Aortic smooth muscle cell (primary cell): ENCODE measurements around the gene TEX19. TPM values are rescaled to one million over a fixed set of nuclear protein-coding genes. Genes with fewer than 3 reads are reported as not detected.

Source experiments
- total RNA-seq: library from RNA; depleted of rRNA; stranded (reverse); fragments of >200 nt; gene quantifications from 2 replicates; pipeline ENCODE4 v1.2.3, GENCODE V29; 2014

The TEX19 gene
- total RNA-seq: not detected in 2 replicates

GRCh38 chr17:82358465-82359350, at the start of gene TEX19:
TEX19 (plus strand) TSS chr17:82359247; CDS start chr17:82362151, 2,904 bp downstream.

GRCh38 chr17:82317394-82318168, 41.5 kb upstream of the TEX19 start, which contains the start of gene CD7:
CD7 (minus strand) TSS chr17:82317608; CDS start chr17:82317495, 113 bp downstream.

GRCh38 chr17:82333279-82334171, 25.5 kb upstream of the TEX19 start, which contains the start of gene SECTM1:
SECTM1 (minus strand) TSS chr17:82333766; CDS start chr17:82327240, 6,526 bp downstream.

GRCh38 chr17:82371333-82372248, 12.5 kb downstream of the TEX19 start, which contains the start of gene UTS2R:
UTS2R (plus strand) TSS chr17:82371765; CDS start chr17:82374325, 2,560 bp downstream.

Other genes starting within 250 kb of the TEX19 start
- 13.6 and 14.3 TPM in 2 replicates for gene CCDC57, start 146.4 kb upstream of the TEX19 start, total RNA-seq
- gene SLC16A3, start 130.2 kb upstream of the TEX19 start, total RNA-seq: 80.5 and 118 TPM in 2 replicates
- 43.5 and 45.8 TPM in 2 replicates for gene CSNK1D, start 85.5 kb upstream of the TEX19 start, total RNA-seq
- gene CD7, start 41.6 kb upstream of the TEX19 start, total RNA-seq: not detected in 2 replicates
- gene SECTM1, start 25.5 kb upstream of the TEX19 start, total RNA-seq: 4.4 and 5.5 TPM in 2 replicates
- not detected in 2 replicates for gene UTS2R, start 12.5 kb downstream of the TEX19 start, total RNA-seq
- 5.5 and 5.7 TPM in 2 replicates for gene HEXD, start 59.1 kb downstream of the TEX19 start, total RNA-seq
- 20.2 and 24.1 TPM in 2 replicates for gene OGFOD3, start 59.3 kb downstream of the TEX19 start, total RNA-seq
- gene CYBC1, start 91.5 kb downstream of the TEX19 start, total RNA-seq: 45.2 and 45.5 TPM in 2 replicates
- 23.3 and 28.2 TPM in 2 replicates for gene NARF, start 99.5 kb downstream of the TEX19 start, total RNA-seq
- gene FOXK2, start 160.5 kb downstream of the TEX19 start, total RNA-seq: 25.2 and 25.6 TPM in 2 replicates